ENCODE results near the gene UNC13D. TPM values are rescaled to one million over a fixed set of nuclear protein-coding genes. Genes with fewer than 3 reads are reported as not detected.

Gene UNC13D
- total and polyA plus RNA-seq, 7 donors: 1.7 to 12.8 (median 5.1) TPM

GRCh38 chr17:75795820-75796607, 48.2 kb downstream of the UNC13D start:
- H3K27ac ChIP-seq: no peak overlapping the region
- no peaks in the 10 kb centered on the region for H3K4me1 ChIP-seq
- DNase-seq (no peak), ATAC-seq (no peak)
- no peak overlapping the region for H3K4me3 ChIP-seq
- WGBS, 3 donors: 91 to 95% (median 94%) methylated on average over 8 of the region's 8 CpGs
- peaks cover 4 to 55% of the 10 kb centered on the region in 2 donors for H3K36me3 ChIP-seq (ENCODE audit: insufficient read depth in 1 of 2, low read depth in 1 of 2)
- intact Hi-C loops (cut with DNase I): no loop called here
- no peaks in the 10 kb centered on the region for H3K27me3 ChIP-seq (ENCODE audit: insufficient read depth in 3 of 3, low read length in 2 of 3)
- TF ChIP-seq CTCF (IDR thresholded peaks at IDR 0.05): no peak
- no peaks in the 10 kb centered on the region for H3K9me3 ChIP-seq

- Histone ChIP-seq H3K36me3 (ENCODE audit: insufficient read depth in 1 of 2, low read depth in 1 of 2) (peaks cover 4 to 38% of the 10 kb centered on the region in 2 donors), H3K9me3 (no peaks in the 10 kb centered on the region), H3K4me1 (no peaks in the 10 kb centered on the region), H3K4me3 (no peak overlapping the region), H3K27ac (no peak overlapping the region), H3K27me3 (ENCODE audit: insufficient read depth in 3 of 3, low read length in 2 of 3) (no peaks in the 10 kb centered on the region)
- 71 to 83% (median 81%) methylated on average over 1 of the region's 1 CpG for WGBS, 3 donors
- intact Hi-C loops (cut with DNase I): no loop called here
- no peak for ATAC-seq
- DNase-seq: no peak
- no peak for TF ChIP-seq CTCF (IDR thresholded peaks at IDR 0.05)
These were observed 50.7 kb downstream of the UNC13D start for GRCh38 chr17:75793460-75793859.

GRCh38 chr17:75791254-75791653, 53.0 kb downstream of the UNC13D start:
- Histone ChIP-seq H3K27ac (no peak overlapping the region), H3K27me3 (ENCODE audit: insufficient read depth in 3 of 3, low read length in 2 of 3) (no peaks in the 10 kb centered on the region), H3K4me3 (no peak overlapping the region), H3K9me3 (no peaks in the 10 kb centered on the region), H3K4me1 (peaks cover 7% of the 10 kb centered on the region), H3K36me3 (ENCODE audit: insufficient read depth in 1 of 2, low read depth in 1 of 2) (peaks cover 4 to 25% of the 10 kb centered on the region in 2 donors)
- intact Hi-C loops (cut with DNase I): no loop called here
- 87 to 90% (median 88%) methylated on average over 6 of the region's 6 CpGs for WGBS, 3 donors
- no peak for DNase-seq
- no peak for ATAC-seq
- no peak for TF ChIP-seq CTCF (IDR thresholded peaks at IDR 0.05)

GRCh38 chr17:75785016-75785890, 59.0 kb downstream of the UNC13D start:
- peak overlapping the region; percentile 96 for H3K27ac ChIP-seq
- no peaks in the 10 kb centered on the region for H3K27me3 ChIP-seq (ENCODE audit: insufficient read depth in 3 of 3, low read length in 2 of 3)
- WGBS, 3 donors: 3 to 4% (median 3%) methylated on average over 28 to 43 of the region's 43 CpGs
- H3K9me3 ChIP-seq: no peaks in the 10 kb centered on the region
- peak overlapping the region; percentile 75 for H3K4me3 ChIP-seq
- H3K36me3 ChIP-seq (ENCODE audit: insufficient read depth in 1 of 2, low read depth in 1 of 2): no peaks in the 10 kb centered on the region
- ATAC-seq (peak; percentile 88 to 93 (median 90)), DNase-seq (peak; percentile 89 to 97)
- no peak for TF ChIP-seq CTCF (IDR thresholded peaks at IDR 0.05)
- H3K4me1 ChIP-seq: peaks cover 28% of the 10 kb centered on the region
- intact Hi-C loops (cut with DNase I): loop anchor here (5.0 kb wide), 2 partner anchors 42 to 62 kb away; no protein-coding TSS in a partner anchor
